ENCODE results near the gene PAQR5.

GRCh38 chr15:69410248-69410874 lies 111.6 kb downstream of the PAQR5 start:
- TF ChIP-seq CTCF (conservative IDR thresholded peaks at IDR 0.05; ENCODE audit: low read length) (peak; percentile 79), EZH2phosphoT487 (IDR thresholded peaks at IDR 0.05; ENCODE audit: borderline replicate concordance) (no peak)

Data from Loucy (cell line).